Endothelial cell of hepatic sinusoid (primary cell): ENCODE measurements around the gene GBP7.
"Not testable (repeated sequence)": the region's sequence is repeated elsewhere in the genome, so short reads cannot be mapped to it uniquely, and the experiment has no call there.

Experiments
- in situ Hi-C: cut with HindIII; loops from 2 replicates; pipeline ENCODE4 v1.10.0; 2017; ENCODE audit warnings: low sequenced_read_pairs

GBP7 gene

GRCh38 chr1:89171067-89171438, 4.8 kb downstream of the GBP7 start:
- in situ Hi-C loops: no loop called here

- in situ Hi-C loops: no loop called here
Measured at GRCh38 chr1:89170170-89171066, 5.4 kb downstream of the GBP7 start.

GRCh38 chr1:89169166-89169565, 6.6 kb downstream of the GBP7 start:
- in situ Hi-C loops: no loop called here

GRCh38 chr1:89167590-89168230, 8.1 kb downstream of the GBP7 start:
- in situ Hi-C loops: no loop called here

- in situ Hi-C loops: no loop called here
Measured at GRCh38 chr1:89166705-89167104, 9.1 kb downstream of the GBP7 start.

- in situ Hi-C loops: no loop called here
Measured at GRCh38 chr1:89165811-89166210, 10.0 kb downstream of the GBP7 start.

- in situ Hi-C loops: no loop called here
Measured at GRCh38 chr1:89151047-89151446, 24.8 kb downstream of the GBP7 start.

- in situ Hi-C loops: no loop called here
Measured at GRCh38 chr1:89149976-89150375, 25.8 kb downstream of the GBP7 start.

GRCh38 chr1:89149229-89149628, 26.6 kb downstream of the GBP7 start:
- in situ Hi-C loops: no loop called here

GRCh38 chr1:89147678-89148658, 27.8 kb downstream of the GBP7 start:
- in situ Hi-C loops: no loop called here

- in situ Hi-C loops: no loop called here
Measured at GRCh38 chr1:89146721-89147120, 29.1 kb downstream of the GBP7 start.

- in situ Hi-C loops: no loop called here
Measured at GRCh38 chr1:89143484-89143883, 32.3 kb downstream of the GBP7 start.

- in situ Hi-C loops: no loop called here
Measured at GRCh38 chr1:89142160-89142559, 33.6 kb downstream of the GBP7 start.

GRCh38 chr1:89133747-89134146, 42.1 kb downstream of the GBP7 start:
- in situ Hi-C loops: no loop called here

GRCh38 chr1:89130716-89131115, 45.1 kb downstream of the GBP7 start:
- in situ Hi-C loops: no loop called here

- in situ Hi-C loops: no loop called here
Measured at GRCh38 chr1:89129911-89130310, 45.9 kb downstream of the GBP7 start.

GRCh38 chr1:89128003-89128458, 47.8 kb downstream of the GBP7 start:
- in situ Hi-C loops: not testable (repeated sequence)

- in situ Hi-C loops: not testable (repeated sequence)
Measured at GRCh38 chr1:89126602-89127565, 48.9 kb downstream of the GBP7 start.

- in situ Hi-C loops: no loop called here
Measured at GRCh38 chr1:89125913-89126580, 49.8 kb downstream of the GBP7 start, which contains the start of gene GBP2. Gene GBP2 (minus strand): TSS chr1:89126114. CDS start chr1:89121966, 4,148 bp downstream.
